Lung (tissue), 12 donors: ENCODE results near the gene TMED3. TPM values are rescaled to one million over a fixed set of nuclear protein-coding genes. Genes with fewer than 3 reads are reported as not detected.
A peak's percentile ranks its signal among the peaks of the same experiment; 100 is the strongest.

Source experiments
- ATAC-seq: fragments of 200-7000 bp; cut with Tn5 transposase; one replicate; pipeline ENCODE4 v1.9.1; 2020; ENCODE audit warnings: moderate number of reproducible peaks; ENCODE audit not compliant: insufficient read depth, low FRiP score
- DNase-seq, 3 donors: peaks; one replicate each; pipeline ENCODE4 v3.0.0-alpha.2; 2013 to 2017
- H3K27ac ChIP-seq, 2 donors: one replicate each; pipeline ENCODE4 v1.5.1; 2013; ENCODE audit warnings: mild to moderate bottlenecking in 2 of 2, moderate library complexity in 2 of 2, control low read depth in 1 of 2, inconsistent platforms in 1 of 2, low read depth in 1 of 2, low read length in 1 of 2
- H3K27me3 ChIP-seq, 3 donors: one replicate each; pipeline ENCODE4 v1.5.1; 2013; ENCODE audit warnings: low read length in 2 of 3; ENCODE audit not compliant: control insufficient read depth in 3 of 3, insufficient read depth in 3 of 3
- H3K36me3 ChIP-seq, 4 donors: one replicate each; pipeline ENCODE4 v1.5.1; 2013; ENCODE audit warnings: low read length in 4 of 4, mild to moderate bottlenecking in 1 of 4, moderate library complexity in 1 of 4; ENCODE audit not compliant: control insufficient read depth in 4 of 4, insufficient read depth in 4 of 4
- H3K4me1 ChIP-seq, 5 donors: one replicate each; pipeline ENCODE4 v1.5.1; 2013; ENCODE audit warnings: low read length in 5 of 5, mild to moderate bottlenecking in 2 of 5, moderate library complexity in 1 of 5; ENCODE audit not compliant: control insufficient read depth in 5 of 5, insufficient read depth in 5 of 5
- H3K4me3 ChIP-seq: one replicate; pipeline ENCODE4 v1.5.1; 2013; ENCODE audit warnings: mild to moderate bottlenecking, control low read depth, moderate library complexity
- H3K9ac ChIP-seq, 2 donors: one replicate each; pipeline ENCODE4 v1.5.1; 2013; ENCODE audit warnings: low read length in 2 of 2, control low read depth in 1 of 2; ENCODE audit not compliant: insufficient read depth in 1 of 2
- H3K9me3 ChIP-seq, 4 donors: one replicate each; pipeline ENCODE4 v1.5.1; 2013; ENCODE audit warnings: low read length in 3 of 4, mild to moderate bottlenecking in 1 of 4, moderate library complexity in 1 of 4; ENCODE audit not compliant: control insufficient read depth in 4 of 4, insufficient read depth in 3 of 4
- CTCF ChIP-seq: IDR thresholded peaks from 2 replicates; pipeline ENCODE4 v1.5.1; 2012; ENCODE audit warnings: mild to moderate bottlenecking; ENCODE audit errors: control extremely low read depth, extremely low read depth
- WGBS, 2 donors: extraction: QIAGEN DNeasy Blood & Tissue Kit; methylation state at CpG; one replicate each; pipeline ENCODE4 v1.1.7; 2013; 5-methylcytosine and 5-hydroxymethylcytosine counted together
- polyA plus RNA-seq, 2 donors: library from polyadenylated mRNA; stranded (reverse); fragments of 200-250 nt; gene quantifications; one replicate each; pipeline ENCODE4 v1.2.1, GENCODE V29; 2013
- total RNA-seq, 2 donors: library from RNA; depleted of rRNA in 1 of 2; stranded (reverse); fragments of >200 nt in 1 of 2; gene quantifications; one replicate each; pipeline ENCODE4 v1.2.1, GENCODE V29; 2014 to 2021
- donor health status: control.
- donor health status: control.
- donor health status: Bipolar disorder and iron deficiency.
- donor health status: healthy.
- donor health status: DM: yes; HTN: yes; CAD: no.

Gene TMED3
- total and polyA plus RNA-seq, 4 donors = 45.2 to 88.2 (median 68.9) TPM

DNA sequence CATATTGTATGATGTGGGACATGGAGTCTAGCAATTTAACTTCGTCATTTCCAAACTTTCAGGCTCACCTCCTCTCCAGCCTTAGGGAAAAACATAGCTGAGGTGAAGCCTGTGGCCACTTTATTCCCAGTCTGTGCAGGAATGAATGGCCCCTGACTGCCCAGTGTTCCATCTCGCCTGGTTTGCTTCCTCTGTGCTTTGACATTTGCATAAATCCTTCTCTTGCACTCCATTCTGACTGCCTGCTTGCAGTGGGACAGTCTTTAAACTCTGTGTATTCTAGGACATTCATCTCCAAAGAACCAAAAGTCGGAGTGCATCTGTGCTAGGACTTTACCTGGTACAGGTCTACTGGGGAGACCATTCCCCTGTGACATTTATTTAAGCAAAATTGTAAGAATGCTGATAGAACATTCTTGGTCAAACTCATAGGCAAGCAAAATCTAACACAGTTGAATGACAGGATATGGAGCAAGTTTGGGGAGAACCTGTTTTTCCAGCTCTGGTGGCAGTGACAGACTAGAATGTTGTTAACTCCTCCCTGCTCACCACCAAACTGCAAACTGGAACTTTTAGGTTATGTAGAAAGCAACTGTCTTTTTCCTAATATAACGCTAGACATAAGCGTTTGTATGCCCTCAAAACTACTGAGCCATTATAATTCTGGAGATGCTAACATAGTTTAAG, 22.1 kb downstream of the TMED3 start:
- TF ChIP-seq CTCF = no peak
- WGBS, 2 donors = 69 to 82% methylated on average over 5 of the region's 5 CpGs
- DNase-seq = peak in 1 of 3 donors; percentile 58

GRCh38 chr15:79337591-79337990, 26.7 kb downstream of the TMED3 start:
- H3K27me3 ChIP-seq = no peaks in the 10 kb centered on the region
- H3K4me1 ChIP-seq = peaks cover 0 to 3% (median 0%) of the 10 kb centered on the region in 5 donors
- ATAC-seq = no peak
- DNase-seq = peak in 1 of 3 donors; percentile 9
- no peak overlapping the region for H3K9ac ChIP-seq
- TF ChIP-seq CTCF = no peak
- H3K4me3 ChIP-seq = no peak overlapping the region
- 68 to 73% methylated on average over 7 of the region's 7 CpGs for WGBS, 2 donors
- H3K27ac ChIP-seq = no peak overlapping the region
- no peaks in the 10 kb centered on the region for H3K9me3 ChIP-seq
- no peaks in the 10 kb centered on the region for H3K36me3 ChIP-seq

More for the DNA sequence above, 22.1 kb downstream of the TMED3 start:
- Histone ChIP-seq H3K36me3 (no peaks in the 10 kb centered on the region), H3K9ac (no peak overlapping the region), H3K4me3 (no peak overlapping the region), H3K27me3 (no peaks in the 10 kb centered on the region), H3K9me3 (no peaks in the 10 kb centered on the region), H3K27ac (no peak overlapping the region), H3K4me1 (peaks cover 0 to 2% (median 0%) of the 10 kb centered on the region in 5 donors)
- no peak for ATAC-seq

GRCh38 chr15:79339588-79340314, 28.8 kb downstream of the TMED3 start:
- peak in 2 of 3 donors; percentile 66 to 72 for DNase-seq
- H3K4me3 ChIP-seq = no peak overlapping the region
- ATAC-seq = peak; percentile 53

More at GRCh38 chr15:79339588-79340314, 28.8 kb downstream of the TMED3 start:
- no peak overlapping the region for H3K27ac ChIP-seq
- peak; percentile 40 for TF ChIP-seq CTCF
- no peak overlapping the region for H3K9ac ChIP-seq
- no peaks in the 10 kb centered on the region for H3K36me3 ChIP-seq
- WGBS, 2 donors = 79 to 82% methylated on average over 3 of the region's 3 CpGs
- H3K27me3 ChIP-seq = no peaks in the 10 kb centered on the region
- H3K9me3 ChIP-seq = no peaks in the 10 kb centered on the region
- H3K4me1 ChIP-seq = peaks cover 0 to 3% (median 0%) of the 10 kb centered on the region in 5 donors
